Endometrial microvascular endothelial cells (primary cell): ENCODE data around the gene OR13C2. TPM values are rescaled to one million over a fixed set of nuclear protein-coding genes. Genes with fewer than 3 reads are reported as not detected.
"Not testable (repeated sequence)": the region's sequence is repeated elsewhere in the genome, so short reads cannot be mapped to it uniquely, and the experiment has no call there.

Source experiments
- in situ Hi-C: cut with HindIII; loops from 2 replicates; pipeline ENCODE4 v1.10.0; 2017; ENCODE audit warnings: low sequenced_read_pairs, low pct_unique_long_range_greater_than_20kb; ENCODE audit errors: inconsistent ontology term
- total RNA-seq: library from RNA; depleted of rRNA; stranded (reverse); fragments of >200 nt; gene quantifications from one replicate; pipeline ENCODE4 v1.2.3, GENCODE V29; 2015; ENCODE audit errors: inconsistent ontology term

OR13C2 gene, protein sequence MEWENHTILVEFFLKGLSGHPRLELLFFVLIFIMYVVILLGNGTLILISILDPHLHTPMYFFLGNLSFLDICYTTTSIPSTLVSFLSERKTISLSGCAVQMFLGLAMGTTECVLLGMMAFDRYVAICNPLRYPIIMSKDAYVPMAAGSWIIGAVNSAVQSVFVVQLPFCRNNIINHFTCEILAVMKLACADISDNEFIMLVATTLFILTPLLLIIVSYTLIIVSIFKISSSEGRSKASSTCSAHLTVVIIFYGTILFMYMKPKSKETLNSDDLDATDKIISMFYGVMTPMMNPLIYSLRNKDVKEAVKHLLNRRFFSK
- not detected for total RNA-seq

DNA sequence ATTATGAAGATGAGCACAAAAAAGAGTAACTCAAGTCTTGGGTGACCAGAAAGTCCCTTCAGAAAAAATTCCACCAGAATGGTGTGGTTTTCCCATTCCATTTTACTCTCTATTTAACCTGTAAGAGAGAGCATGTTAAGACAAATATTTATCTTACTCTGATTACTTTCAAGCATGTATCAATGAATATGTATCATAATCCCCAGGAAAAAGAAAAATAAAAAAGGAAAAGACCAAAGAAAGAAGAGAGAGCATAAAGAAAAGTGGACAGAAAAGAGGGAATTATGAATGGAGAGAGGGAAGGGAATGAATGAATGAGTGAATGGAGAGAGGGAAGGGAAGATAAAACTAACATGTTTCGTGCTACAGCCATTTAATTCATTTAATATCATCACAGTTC, at the start of gene OR13C2:
Gene OR13C2 (minus strand): TSS at position 101 of the 400 bp plus-strand sequence. CDS start 0 bp downstream, at position 101.
- in situ Hi-C loops = not testable (repeated sequence)

- in situ Hi-C loops = no loop called here
These were observed 30.0 kb upstream of the OR13C2 start for GRCh38 chr9:104635456-104635855.

- in situ Hi-C loops = no loop called here
These were observed 28.6 kb upstream of the OR13C2 start for GRCh38 chr9:104633976-104634520.

DNA sequence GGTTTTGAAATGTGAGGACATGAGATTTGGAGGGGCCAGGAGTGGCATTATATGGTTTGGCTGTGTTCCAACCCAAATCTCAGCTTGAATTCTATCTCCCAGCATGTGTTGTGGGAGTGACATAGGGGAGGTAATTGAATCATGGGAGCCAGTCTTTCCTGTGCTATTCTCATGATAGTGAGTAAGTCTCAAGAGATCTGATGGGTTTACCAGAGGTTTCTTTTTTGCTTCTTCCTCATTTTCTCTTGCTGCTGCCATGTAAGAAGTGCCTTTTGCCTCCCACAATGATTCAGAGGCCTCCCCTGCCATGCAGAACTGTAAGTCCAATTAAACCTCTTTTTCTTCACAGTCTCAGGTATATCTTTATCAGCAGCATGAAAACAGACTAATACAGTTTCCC, 20.5 kb upstream of the OR13C2 start:
- in situ Hi-C loops = not testable (repeated sequence)

DNA sequence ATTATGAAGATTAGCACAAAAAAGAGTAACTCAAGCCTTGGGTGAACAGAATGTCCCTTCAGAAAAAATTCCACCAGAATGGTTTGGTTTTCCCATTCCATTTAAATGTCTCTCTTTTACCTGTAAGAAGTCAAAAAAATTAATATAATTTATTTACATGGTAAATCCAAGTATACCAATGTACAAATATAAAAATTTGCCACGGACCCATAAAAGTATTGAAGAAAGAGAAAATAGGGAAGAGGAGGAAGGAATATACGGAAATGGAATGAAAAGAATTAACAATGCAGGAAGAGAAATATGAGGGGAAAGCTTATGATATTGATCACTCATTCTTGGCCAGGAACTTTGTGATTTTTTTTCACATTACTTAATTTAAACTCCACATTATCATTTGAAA, 12.7 kb upstream of the OR13C2 start, which contains the start of gene OR13C9:
Gene OR13C9 (minus strand): TSS at position 101 of the 400 bp plus-strand sequence. CDS start 0 bp downstream, at position 101.
- in situ Hi-C loops = no loop called here

- in situ Hi-C loops = no loop called here
These were observed 12.0 kb upstream of the OR13C2 start for GRCh38 chr9:104617418-104617817.

DNA sequence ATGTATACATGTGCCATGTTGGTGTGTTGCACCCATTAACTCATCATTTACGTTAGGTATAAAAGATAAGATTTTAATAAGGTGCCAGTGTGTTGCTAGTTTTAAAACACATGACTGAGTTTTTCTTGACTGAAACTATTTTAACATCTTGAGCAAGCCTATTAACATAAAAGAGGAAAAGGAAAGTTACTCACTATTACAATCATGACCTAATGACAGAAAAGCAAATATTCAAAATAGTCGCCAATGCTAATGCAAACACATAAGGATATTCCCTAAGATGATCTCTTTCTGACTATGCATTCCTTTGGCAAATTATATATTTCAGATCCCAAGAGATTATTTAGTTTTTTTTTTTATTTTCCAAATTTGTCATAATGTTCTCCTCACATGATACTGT, 5.8 kb upstream of the OR13C2 start:
- in situ Hi-C loops = no loop called here

GRCh38 chr9:104608336-104608735, 2.9 kb upstream of the OR13C2 start:
- in situ Hi-C loops = no loop called here

GRCh38 chr9:104606152-104606551, 725 bp upstream of the OR13C2 start:
- in situ Hi-C loops = no loop called here

GRCh38 chr9:104604801-104605200, 626 bp downstream of the OR13C2 start:
- in situ Hi-C loops = no loop called here

GRCh38 chr9:104599313-104599712, 6.1 kb downstream of the OR13C2 start, which contains the start of gene OR13C5:
TSS of gene OR13C5 (minus strand) at chr9:104599413. CDS start at chr9:104599413, 0 bp downstream.
- in situ Hi-C loops = not testable (repeated sequence)

DNA sequence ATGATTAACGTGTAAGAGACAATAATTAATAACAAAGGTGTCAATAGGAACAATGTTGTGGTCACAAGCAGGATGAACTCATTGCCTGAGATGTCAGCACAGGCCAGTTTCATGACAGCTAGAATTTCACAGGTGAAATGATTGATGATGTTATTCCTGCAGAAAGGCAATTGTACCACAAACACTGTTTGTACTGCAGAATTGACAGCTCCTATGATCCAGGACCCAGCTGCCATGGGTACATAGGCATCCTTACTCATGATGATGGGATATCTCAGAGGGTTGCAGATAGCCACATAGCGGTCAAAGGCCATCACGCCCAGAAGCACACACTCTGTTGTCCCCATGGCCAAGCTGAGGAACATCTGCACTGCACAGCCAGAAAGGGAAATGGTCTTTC, 6.7 kb downstream of the OR13C2 start:
- in situ Hi-C loops = not testable (repeated sequence)

DNA sequence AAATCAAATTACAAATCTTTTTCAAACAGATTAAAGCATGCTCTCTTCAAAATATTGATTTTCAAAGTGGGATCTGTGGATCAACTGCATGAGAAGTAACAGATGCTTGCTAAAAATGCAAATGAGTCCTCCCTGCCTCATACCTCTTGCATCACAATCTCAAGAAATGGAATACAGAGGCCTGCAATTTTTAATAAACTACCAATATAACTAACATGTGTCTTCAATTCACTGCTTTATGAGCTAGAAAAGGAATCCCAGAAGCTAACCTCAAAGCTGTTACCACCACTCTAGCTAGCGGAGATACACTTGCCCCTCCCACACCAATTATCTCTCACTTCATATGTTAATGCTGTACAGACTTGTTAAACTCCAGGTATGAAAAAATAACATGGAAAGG, 15.8 kb downstream of the OR13C2 start:
- in situ Hi-C loops = no loop called here

- in situ Hi-C loops = no loop called here
These were observed 18.8 kb downstream of the OR13C2 start for GRCh38 chr9:104586496-104587180.

GRCh38 chr9:104580562-104580961, 24.9 kb downstream of the OR13C2 start:
- in situ Hi-C loops = no loop called here

- in situ Hi-C loops = no loop called here
These were observed 28.2 kb downstream of the OR13C2 start for GRCh38 chr9:104577263-104577662.

- in situ Hi-C loops = no loop called here
These were observed 30.0 kb downstream of the OR13C2 start for GRCh38 chr9:104575456-104575855.

DNA sequence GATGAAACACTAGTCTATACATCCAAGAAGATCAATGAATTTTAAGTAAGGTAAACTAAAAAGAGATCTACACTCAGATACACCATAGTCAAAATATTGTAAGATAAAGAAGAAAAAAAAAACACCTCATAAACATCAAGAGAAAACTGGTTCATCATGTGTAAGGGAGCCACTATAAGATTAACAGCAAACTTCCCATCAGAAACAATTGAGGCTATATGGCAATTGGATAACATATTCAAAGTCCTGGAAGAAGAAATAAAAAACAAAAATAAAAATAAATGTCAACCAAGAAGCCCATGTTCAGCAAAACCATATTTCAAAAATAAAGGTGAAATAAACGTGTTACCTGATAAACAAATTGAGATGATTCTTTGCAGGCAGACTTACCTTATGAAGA, 32.8 kb downstream of the OR13C2 start:
- in situ Hi-C loops = no loop called here

GRCh38 chr9:104568868-104569267, 36.6 kb downstream of the OR13C2 start, which contains the start of gene OR13C8:
TSS of gene OR13C8 (plus strand) at chr9:104569168. CDS start at chr9:104569168, 0 bp downstream.
- in situ Hi-C loops = no loop called here

GRCh38 chr9:104564358-104564757, 41.1 kb downstream of the OR13C2 start:
- in situ Hi-C loops = no loop called here
